GM19238 (cell line): Measurements from ENCODE around the gene COL16A1.

Source experiments
- DNase-seq: peaks from one replicate; pipeline ENCODE4 v3.0.0; 2011; ENCODE audit warnings: low spot score; ENCODE audit not compliant: insufficient read length

The COL16A1 gene

GRCh38 chr1:31667065-31667785 is 36.6 kb downstream of the COL16A1 start:
- no peak for DNase-seq

GRCh38 chr1:31666263-31666963 is 37.4 kb downstream of the COL16A1 start:
- DNase-seq: no peak

- no peak for DNase-seq
These were observed 38.5 kb downstream of the COL16A1 start for GRCh38 chr1:31665234-31665878.

- DNase-seq: no peak
These were observed 39.3 kb downstream of the COL16A1 start for GRCh38 chr1:31664528-31664927.

GRCh38 chr1:31663622-31664452 is 40.0 kb downstream of the COL16A1 start:
- DNase-seq: peak; percentile 72

- DNase-seq: no peak
These were observed 41.4 kb downstream of the COL16A1 start for GRCh38 chr1:31662463-31662862.

GRCh38 chr1:31661856-31662255 is 42.0 kb downstream of the COL16A1 start:
- DNase-seq: no peak

GRCh38 chr1:31660871-31661455 is 42.9 kb downstream of the COL16A1 start:
- DNase-seq: no peak

GRCh38 chr1:31659889-31660288 is 43.9 kb downstream of the COL16A1 start:
- no peak for DNase-seq

- DNase-seq: no peak
These were observed 45.1 kb downstream of the COL16A1 start for GRCh38 chr1:31658721-31659120.

- no peak for DNase-seq
These were observed 45.8 kb downstream of the COL16A1 start for GRCh38 chr1:31657972-31658510.

- no peak for DNase-seq
These were observed 46.6 kb downstream of the COL16A1 start for GRCh38 chr1:31657020-31657804.

- DNase-seq: no peak
These were observed 48.1 kb downstream of the COL16A1 start for GRCh38 chr1:31655756-31656155.

GRCh38 chr1:31655104-31655503 is 48.7 kb downstream of the COL16A1 start:
- no peak for DNase-seq

GRCh38 chr1:31654474-31654776 is 49.4 kb downstream of the COL16A1 start:
- DNase-seq: no peak

- DNase-seq: no peak
These were observed 49.9 kb downstream of the COL16A1 start for GRCh38 chr1:31653717-31654473.

GRCh38 chr1:31652891-31653499 is 50.8 kb downstream of the COL16A1 start:
- DNase-seq: no peak

- no peak for DNase-seq
These were observed 52.1 kb downstream of the COL16A1 start for GRCh38 chr1:31651766-31652165.

GRCh38 chr1:31651089-31651420 is 52.8 kb downstream of the COL16A1 start:
- DNase-seq: no peak
